ENCODE data around the gene P2RX7.
"Not testable (repeated sequence)": the region's sequence is repeated elsewhere in the genome, so short reads cannot be mapped to it uniquely, and the experiment has no call there.

The P2RX7 gene

GRCh38 chr12:121135320-121135719 lies 2.6 kb downstream of the P2RX7 start:
- DNase-seq (ENCODE audit: low spot score): no peak

GRCh38 chr12:121137512-121137911 lies 4.8 kb downstream of the P2RX7 start:
- no peak for DNase-seq (ENCODE audit: low spot score)

GRCh38 chr12:121138284-121138683 lies 5.6 kb downstream of the P2RX7 start:
- DNase-seq (ENCODE audit: low spot score): no peak

GRCh38 chr12:121139286-121139685 lies 6.6 kb downstream of the P2RX7 start:
- DNase-seq (ENCODE audit: low spot score): no peak

- no peak for DNase-seq (ENCODE audit: low spot score)
Measured at GRCh38 chr12:121142171-121142950, 9.7 kb downstream of the P2RX7 start.

- DNase-seq (ENCODE audit: low spot score): no peak
Measured at GRCh38 chr12:121144416-121144914, 11.8 kb downstream of the P2RX7 start.

- no peak for DNase-seq (ENCODE audit: low spot score)
Measured at GRCh38 chr12:121145221-121145620, 12.5 kb downstream of the P2RX7 start.

- not testable (repeated sequence) for DNase-seq (ENCODE audit: low spot score)
Measured at GRCh38 chr12:121149289-121149688, 16.6 kb downstream of the P2RX7 start.

- no peak for DNase-seq (ENCODE audit: low spot score)
Measured at GRCh38 chr12:121154793-121155375, 22.2 kb downstream of the P2RX7 start.

- no peak for DNase-seq (ENCODE audit: low spot score)
Measured at GRCh38 chr12:121156365-121156764, 23.7 kb downstream of the P2RX7 start.

GRCh38 chr12:121158085-121158484 lies 25.4 kb downstream of the P2RX7 start:
- DNase-seq (ENCODE audit: low spot score): no peak

GRCh38 chr12:121158728-121159351 lies 26.2 kb downstream of the P2RX7 start:
- not testable (repeated sequence) for DNase-seq (ENCODE audit: low spot score)

- no peak for DNase-seq (ENCODE audit: low spot score)
Measured at GRCh38 chr12:121159467-121160307, 27.0 kb downstream of the P2RX7 start.

GRCh38 chr12:121162384-121162783 lies 29.7 kb downstream of the P2RX7 start:
- DNase-seq (ENCODE audit: low spot score): no peak

- DNase-seq (ENCODE audit: low spot score): no peak
Measured at GRCh38 chr12:121162985-121163384, 30.3 kb downstream of the P2RX7 start.

GRCh38 chr12:121164839-121165238 lies 32.2 kb downstream of the P2RX7 start:
- not testable (repeated sequence) for DNase-seq (ENCODE audit: low spot score)

GRCh38 chr12:121165316-121165715 lies 32.6 kb downstream of the P2RX7 start:
- no peak for DNase-seq (ENCODE audit: low spot score)

GRCh38 chr12:121166356-121166755 lies 33.7 kb downstream of the P2RX7 start:
- no peak for DNase-seq (ENCODE audit: low spot score)

GRCh38 chr12:121167232-121167820 lies 34.6 kb downstream of the P2RX7 start:
- DNase-seq (ENCODE audit: low spot score): no peak

- DNase-seq (ENCODE audit: low spot score): no peak
Measured at GRCh38 chr12:121167951-121168350, 35.3 kb downstream of the P2RX7 start.

GRCh38 chr12:121170151-121170550 lies 37.5 kb downstream of the P2RX7 start:
- DNase-seq (ENCODE audit: low spot score): no peak
